ENCODE data around the gene ALG8. TPM values are rescaled to one million over a fixed set of nuclear protein-coding genes. Genes with fewer than 3 reads are reported as not detected.

The ALG8 gene
- total RNA-seq, 1 experiment from 2014 or later: 188 TPM

- Histone ChIP-seq H3K4me3 (ENCODE audit: low read depth, low read length) (no peak overlapping the region), H3K4me1 (peaks cover 19% of the 10 kb centered on the region), H3K36me3 (ENCODE audit: control insufficient read depth, insufficient read depth, low read length) (no peaks in the 10 kb centered on the region), H3K9me3 (no peaks in the 10 kb centered on the region), H3K27me3 (replicated peaks; ENCODE audit: control insufficient read depth, insufficient read depth, low read length) (no peaks in the 10 kb centered on the region)
- Mint-ChIP-seq H3K9me3 (ENCODE audit: unreplicated experiment) (no peaks in the 10 kb centered on the region), H3K4me3 (ENCODE audit: unreplicated experiment) (no peak overlapping the region), H3K27me3 (ENCODE audit: insufficient read depth, unreplicated experiment) (no peaks in the 10 kb centered on the region), H3K36me3 (ENCODE audit: insufficient read depth, unreplicated experiment) (no peaks in the 10 kb centered on the region), H3K4me1 (ENCODE audit: low read depth, unreplicated experiment) (peaks cover 16% of the 10 kb centered on the region), H3K27ac (ENCODE audit: unreplicated experiment) (no peak overlapping the region)
- ChIA-PET CTCF (interaction anchor here (0.6 to 2.1 kb wide), 10 partner anchors 9 to 678 kb away, joined by 3 to 15 read pairs (median 4); partner anchors contain the start of genes ALG8, KCTD21 and USP35), POLR2A (no interaction called here)
- BruUV-seq (replicated peaks): no TSS peak
- peak in 1 of 2 experiments; percentile 31 for DNase-seq
- intact Hi-C loops (cut with micrococcal nuclease; ENCODE audit: unreplicated experiment): loop anchor here (1.0 kb wide), 1 partner anchor 39 kb away; the partner anchor contains the start of genes KCTD21 and USP35
- TF ChIP-seq CTCF (IDR thresholded peaks at IDR 0.05; ENCODE audit: insufficient read depth in 1 of 2, low read depth in 1 of 2, low read length in 1 of 2, severe bottlenecking in 1 of 2, unreplicated experiment in 1 of 2): peak in 1 of 2 experiments; percentile 15
These were observed 10.2 kb upstream of the ALG8 start for GRCh38 chr11:78149646-78150045.

- CTCF ChIA-PET: interaction anchor here (0.6 to 1.0 kb wide), 2 partner anchors 41 to 508 kb away, joined by 3 read pairs; partner anchors contain the start of genes KCTD21 and USP35
- POLR2A ChIA-PET: interaction anchor here (0.5 to 1.0 kb wide), 3 partner anchors 8 to 38 kb away, joined by 3 to 5 read pairs (median 3); partner anchors contain the start of gene ALG8
- TF ChIP-seq CTCF (IDR thresholded peaks at IDR 0.05; ENCODE audit: insufficient read depth in 1 of 2, low read depth in 1 of 2, low read length in 1 of 2, severe bottlenecking in 1 of 2, unreplicated experiment in 1 of 2): no peak
- intact Hi-C loops (cut with micrococcal nuclease; ENCODE audit: unreplicated experiment): no loop called here
- Mint-ChIP-seq H3K27ac (ENCODE audit: unreplicated experiment) (no peak overlapping the region), H3K36me3 (ENCODE audit: insufficient read depth, unreplicated experiment) (no peaks in the 10 kb centered on the region), H3K27me3 (ENCODE audit: insufficient read depth, unreplicated experiment) (no peaks in the 10 kb centered on the region), H3K4me1 (ENCODE audit: low read depth, unreplicated experiment) (peaks cover 16% of the 10 kb centered on the region), H3K4me3 (ENCODE audit: unreplicated experiment) (no peak overlapping the region), H3K9me3 (ENCODE audit: unreplicated experiment) (no peaks in the 10 kb centered on the region)
- Histone ChIP-seq H3K4me1 (peaks cover 19% of the 10 kb centered on the region), H3K36me3 (ENCODE audit: control insufficient read depth, insufficient read depth, low read length) (no peaks in the 10 kb centered on the region), H3K9me3 (no peaks in the 10 kb centered on the region), H3K27me3 (replicated peaks; ENCODE audit: control insufficient read depth, insufficient read depth, low read length) (no peaks in the 10 kb centered on the region), H3K4me3 (ENCODE audit: low read depth, low read length) (no peak overlapping the region)
- no TSS peak for BruUV-seq (replicated peaks)
- no peak for DNase-seq
These were observed 8.4 kb upstream of the ALG8 start for GRCh38 chr11:78147807-78148206.

GRCh38 chr11:78145511-78146025 lies 6.1 kb upstream of the ALG8 start:
- Mint-ChIP-seq H3K4me1 (ENCODE audit: low read depth, unreplicated experiment) (peaks cover 16% of the 10 kb centered on the region), H3K27me3 (ENCODE audit: insufficient read depth, unreplicated experiment) (no peaks in the 10 kb centered on the region), H3K27ac (ENCODE audit: unreplicated experiment) (no peak overlapping the region), H3K4me3 (ENCODE audit: unreplicated experiment) (no peak overlapping the region), H3K9me3 (ENCODE audit: unreplicated experiment) (no peaks in the 10 kb centered on the region), H3K36me3 (ENCODE audit: insufficient read depth, unreplicated experiment) (peaks cover 12% of the 10 kb centered on the region)
- Histone ChIP-seq H3K27me3 (replicated peaks; ENCODE audit: control insufficient read depth, insufficient read depth, low read length) (no peaks in the 10 kb centered on the region), H3K4me3 (ENCODE audit: low read depth, low read length) (no peak overlapping the region), H3K36me3 (ENCODE audit: control insufficient read depth, insufficient read depth, low read length) (no peaks in the 10 kb centered on the region), H3K4me1 (peaks cover 11% of the 10 kb centered on the region), H3K9me3 (no peaks in the 10 kb centered on the region)
- no peak for TF ChIP-seq CTCF (IDR thresholded peaks at IDR 0.05; ENCODE audit: insufficient read depth in 1 of 2, low read depth in 1 of 2, low read length in 1 of 2, severe bottlenecking in 1 of 2, unreplicated experiment in 1 of 2)
- POLR2A ChIA-PET: no interaction called here
- CTCF ChIA-PET: no interaction called here
- intact Hi-C loops (cut with micrococcal nuclease; ENCODE audit: unreplicated experiment): no loop called here
- DNase-seq: no peak
- no TSS peak for BruUV-seq (replicated peaks)
